Measurements from ENCODE around the gene NUDT16L1. TPM values are rescaled to one million over a fixed set of nuclear protein-coding genes. Genes with fewer than 3 reads are reported as not detected.
A peak's percentile ranks its signal among the peaks of the same experiment; 100 is the strongest.

The NUDT16L1 gene
- total RNA-seq, 4 donors from 2014 or later: 7.4 to 10.2 (median 8.8) TPM

- no peak for DNase-seq
- no peaks in the 10 kb centered on the region for H3K9me3 ChIP-seq
- H3K27ac ChIP-seq: peak overlapping the region in 3 of 4 donors; percentile 80 to 89 (median 84)
- TF ChIP-seq CTCF (IDR thresholded peaks at IDR 0.05 in 4 of 5, conservative IDR thresholded peaks at IDR 0.05 in 1 of 5): no peak
- no peak for ATAC-seq
- intact Hi-C loops (cut with DNase I; ENCODE audit: low total_unique reads) (no loop called here), in situ Hi-C loops (cut with MboI; ENCODE audit: low sequenced_read_pairs in 4 of 4) (no loop called here)
- H3K27me3 ChIP-seq: no peaks in the 10 kb centered on the region
- peaks cover 15 to 19% of the 10 kb centered on the region in 2 donors for H3K4me1 ChIP-seq
- no peak overlapping the region for H3K4me3 ChIP-seq
- peaks cover 0 to 33% of the 10 kb centered on the region in 2 donors for H3K36me3 ChIP-seq
Measured at GRCh38 chr16:4695473-4696171, 2.3 kb downstream of the NUDT16L1 start.

GRCh38 chr16:4696172-4696904, 3.0 kb downstream of the NUDT16L1 start:
- H3K4me1 ChIP-seq: peaks cover 15 to 19% of the 10 kb centered on the region in 2 donors
- ATAC-seq: no peak
- in situ Hi-C loops (cut with MboI; ENCODE audit: low sequenced_read_pairs in 4 of 4): no loop called here
- no peaks in the 10 kb centered on the region for H3K9me3 ChIP-seq
- peak overlapping the region in 1 of 4 donors; percentile 84 for H3K27ac ChIP-seq
- TF ChIP-seq CTCF (IDR thresholded peaks at IDR 0.05 in 4 of 5, conservative IDR thresholded peaks at IDR 0.05 in 1 of 5) (no peak), POLR2A (IDR thresholded peaks at IDR 0.05) (no peak)
- no peak for DNase-seq
- intact Hi-C loops (cut with DNase I; ENCODE audit: low total_unique reads): no loop called here
- no peaks in the 10 kb centered on the region for H3K27me3 ChIP-seq
- peaks cover 0 to 39% of the 10 kb centered on the region in 2 donors for H3K36me3 ChIP-seq
- no peak overlapping the region for H3K4me3 ChIP-seq

GRCh38 chr16:4696905-4697847, 3.8 kb downstream of the NUDT16L1 start:
- H3K27me3 ChIP-seq: no peaks in the 10 kb centered on the region
- H3K27ac ChIP-seq: peak overlapping the region in 1 of 4 donors; percentile 51

More at GRCh38 chr16:4696905-4697847, 3.8 kb downstream of the NUDT16L1 start:
- in situ Hi-C loops (cut with MboI; ENCODE audit: low sequenced_read_pairs in 4 of 4) (no loop called here), intact Hi-C loops (cut with DNase I; ENCODE audit: low total_unique reads) (no loop called here)
- ATAC-seq (no peak), DNase-seq (no peak)
- TF ChIP-seq POLR2A (IDR thresholded peaks at IDR 0.05) (no peak), CTCF (IDR thresholded peaks at IDR 0.05 in 4 of 5, conservative IDR thresholded peaks at IDR 0.05 in 1 of 5) (no peak)
- Histone ChIP-seq H3K9me3 (no peaks in the 10 kb centered on the region), H3K4me1 (peaks cover 15 to 19% of the 10 kb centered on the region in 2 donors), H3K36me3 (peaks cover 0 to 43% of the 10 kb centered on the region in 2 donors), H3K4me3 (no peak overlapping the region)
